Erythroblast (primary cell): Measurements from ENCODE around the gene ANKRD7.

ENCODE experiments used
- GATA1 ChIP-seq: IDR thresholded peaks from 2 replicates; pipeline ENCODE4 v1.6.1; 2011; ENCODE audit warnings: low read depth, mild to moderate bottlenecking, control low read depth, low read length, moderate library complexity
- POLR2A ChIP-seq: IDR thresholded peaks from 2 replicates; pipeline ENCODE4 v1.6.1; 2011; ENCODE audit warnings: mild to moderate bottlenecking, low read length

DNA sequence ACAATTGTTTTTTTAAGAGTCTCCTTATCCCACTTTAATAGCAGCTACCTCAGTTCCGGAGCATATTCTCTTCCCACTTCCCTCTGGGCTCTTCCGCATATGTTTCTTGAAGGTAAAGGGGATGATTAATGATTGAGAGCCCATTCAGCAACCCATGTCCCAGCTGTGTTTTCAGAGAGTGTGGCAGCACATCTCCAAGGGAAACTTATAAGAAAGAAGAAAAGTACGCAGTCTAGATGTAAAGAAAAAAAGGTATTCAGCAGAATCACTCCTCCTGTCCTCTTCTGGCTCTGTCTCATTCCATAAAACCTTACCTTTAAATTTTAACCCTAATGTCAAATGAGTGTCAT lies 9.7 kb upstream of the ANKRD7 start:
- TF ChIP-seq POLR2A (no peak), GATA1 (no peak)
